NCI-H526 treated with DMSO at 0.1 percent for 48 hours (cell line): ENCODE data around the gene TP53INP2.
"Not testable (repeated sequence)": the region's sequence is repeated elsewhere in the genome, so short reads cannot be mapped to it uniquely, and the experiment has no call there.

Source experiments
- DNase-seq: peaks from one replicate; lab custom pipeline; 2025; lab: John Stamatoyannopoulos, UW

TP53INP2 gene

GRCh38 chr20:34704177-34705007 is at the start of gene TP53INP2:
TSS of gene TP53INP2 (plus strand) at chr20:34704344. CDS start at chr20:34708740, 4,396 bp downstream.
- DNase-seq: peak; percentile 71

- not testable (repeated sequence) for DNase-seq
Observed at GRCh38 chr20:34658654-34659053, 45.5 kb upstream of the TP53INP2 start.

- peak; percentile 68 for DNase-seq
Observed at GRCh38 chr20:34661811-34662210, 42.3 kb upstream of the TP53INP2 start.

- DNase-seq: no peak
Observed at GRCh38 chr20:34663213-34663943, 40.8 kb upstream of the TP53INP2 start.

- not testable (repeated sequence) for DNase-seq
Observed at GRCh38 chr20:34664751-34665150, 39.4 kb upstream of the TP53INP2 start.

GRCh38 chr20:34669094-34669493 is 35.0 kb upstream of the TP53INP2 start:
- DNase-seq: no peak

GRCh38 chr20:34673412-34673811 is 30.7 kb upstream of the TP53INP2 start:
- DNase-seq: no peak

- no peak for DNase-seq
Observed at GRCh38 chr20:34675561-34675960, 28.6 kb upstream of the TP53INP2 start.

GRCh38 chr20:34675993-34676641 is 28.0 kb upstream of the TP53INP2 start:
- DNase-seq: no peak

- DNase-seq: peak; percentile 96
Observed at GRCh38 chr20:34676642-34677373, 27.3 kb upstream of the TP53INP2 start, which contains the start of gene PIGU. TSS of gene PIGU (minus strand) at chr20:34677092. CDS start at chr20:34677085, 7 bp downstream.

- no peak for DNase-seq
Observed at GRCh38 chr20:34680586-34681175, 23.5 kb upstream of the TP53INP2 start.

GRCh38 chr20:34683667-34684066 is 20.5 kb upstream of the TP53INP2 start:
- DNase-seq: no peak

- DNase-seq: no peak
Observed at GRCh38 chr20:34689486-34689885, 14.7 kb upstream of the TP53INP2 start.

GRCh38 chr20:34691838-34692237 is 12.3 kb upstream of the TP53INP2 start:
- DNase-seq: no peak

GRCh38 chr20:34693414-34693813 is 10.7 kb upstream of the TP53INP2 start:
- DNase-seq: no peak

GRCh38 chr20:34701405-34702085 is 2.6 kb upstream of the TP53INP2 start:
- DNase-seq: no peak

GRCh38 chr20:34703061-34703423 is 1.1 kb upstream of the TP53INP2 start:
- no peak for DNase-seq

- DNase-seq: no peak
Observed at GRCh38 chr20:34703424-34704176, 544 bp upstream of the TP53INP2 start.

GRCh38 chr20:34705008-34705396 is 858 bp downstream of the TP53INP2 start:
- no peak for DNase-seq
